CD4-positive, CD25-positive, alpha-beta regulatory T cell (primary cell): ENCODE data around the gene MFAP2. TPM values are rescaled to one million over a fixed set of nuclear protein-coding genes. Genes with fewer than 3 reads are reported as not detected.

Experiments used
- ATAC-seq, 2 donors: fragments of 150-1000 bp; cut with Tn5 transposase; one replicate each; pipeline ENCODE4 v1.10.0; 2021; ENCODE audit warnings: low read depth in 2 of 2, moderate number of reproducible peaks in 2 of 2, moderate library complexity in 1 of 2
- DNase-seq, 3 donors: peaks; one replicate each; pipeline versions ENCODE4 v3.0.0 to v3.0.0-alpha.2; 2012 to 2022; ENCODE audit warnings: mixed read lengths in 1 of 3
- H3K27ac ChIP-seq: one replicate; pipeline ENCODE4 v1.7.0; 2013; ENCODE audit warnings: mild to moderate bottlenecking, low read length; ENCODE audit not compliant: insufficient read depth, poor library complexity, severe bottlenecking
- H3K27me3 ChIP-seq: one replicate; pipeline ENCODE4 v1.7.0; 2013; ENCODE audit warnings: low read length; ENCODE audit not compliant: control insufficient read depth, insufficient read depth
- H3K36me3 ChIP-seq: one replicate; pipeline ENCODE4 v1.7.0; 2013; ENCODE audit warnings: mild to moderate bottlenecking, low read length, moderate library complexity; ENCODE audit not compliant: control insufficient read depth, insufficient read depth
- H3K4me1 ChIP-seq: 2 replicates; pipeline ENCODE4 v1.7.0; 2013; ENCODE audit warnings: mild to moderate bottlenecking, low read length; ENCODE audit not compliant: insufficient read depth, control insufficient read depth, poor library complexity, severe bottlenecking
- H3K4me3 ChIP-seq: one replicate; pipeline ENCODE4 v1.7.0; 2013; ENCODE audit warnings: low read depth, mild to moderate bottlenecking, low read length, moderate library complexity
- H3K9me3 ChIP-seq, 2 experiments: 1 replicate in 1 of 2; 2 replicates in 1 of 2; pipeline ENCODE4 v1.7.0; 2013; ENCODE audit warnings: low read length in 2 of 2, mild to moderate bottlenecking in 1 of 2, moderate library complexity in 1 of 2; ENCODE audit not compliant: control insufficient read depth in 2 of 2
- H3K27ac Mint-ChIP-seq, 3 donors: one replicate each; pipeline ENCODE4 v1.8.0; 2020 to 2022; ENCODE audit warnings: mild to moderate bottlenecking in 3 of 3, mixed read lengths in 3 of 3, moderate library complexity in 2 of 3
- H3K27me3 Mint-ChIP-seq: one replicate; pipeline ENCODE4 v1.8.0; 2022; ENCODE audit warnings: mild to moderate bottlenecking, mixed read lengths
- H3K36me3 Mint-ChIP-seq: one replicate; pipeline ENCODE4 v1.8.0; 2020; ENCODE audit warnings: mixed read lengths
- H3K4me1 Mint-ChIP-seq, 4 donors: one replicate each; pipeline ENCODE4 v1.8.0; 2020 to 2022; ENCODE audit warnings: mixed read lengths in 4 of 4, mild to moderate bottlenecking in 1 of 4
- H3K4me3 Mint-ChIP-seq, 4 donors: one replicate each; pipeline ENCODE4 v1.8.0; 2020 to 2022; ENCODE audit warnings: mild to moderate bottlenecking in 4 of 4, mixed read lengths in 4 of 4, moderate library complexity in 3 of 4
- H3K9me3 Mint-ChIP-seq, 7 donors: one replicate each; pipeline ENCODE4 v1.8.0; 2020 to 2022; ENCODE audit warnings: mixed read lengths in 7 of 7, mild to moderate bottlenecking in 3 of 7, moderate library complexity in 2 of 7
- polyA plus RNA-seq, 4 donors: library from polyadenylated mRNA; unstranded; fragments of 300-500 nt; fragmentation: Illumina TruSeq; gene quantifications; one replicate each; pipeline ENCODE4 v1.2.3, GENCODE V29; 2021
- total RNA-seq: library from RNA; stranded (reverse); gene quantifications from one replicate; pipeline ENCODE4 v1.2.3, GENCODE V29; 2022

Gene MFAP2
- total and polyA plus RNA-seq, 5 donors from 2014 or later = not detected

DNA sequence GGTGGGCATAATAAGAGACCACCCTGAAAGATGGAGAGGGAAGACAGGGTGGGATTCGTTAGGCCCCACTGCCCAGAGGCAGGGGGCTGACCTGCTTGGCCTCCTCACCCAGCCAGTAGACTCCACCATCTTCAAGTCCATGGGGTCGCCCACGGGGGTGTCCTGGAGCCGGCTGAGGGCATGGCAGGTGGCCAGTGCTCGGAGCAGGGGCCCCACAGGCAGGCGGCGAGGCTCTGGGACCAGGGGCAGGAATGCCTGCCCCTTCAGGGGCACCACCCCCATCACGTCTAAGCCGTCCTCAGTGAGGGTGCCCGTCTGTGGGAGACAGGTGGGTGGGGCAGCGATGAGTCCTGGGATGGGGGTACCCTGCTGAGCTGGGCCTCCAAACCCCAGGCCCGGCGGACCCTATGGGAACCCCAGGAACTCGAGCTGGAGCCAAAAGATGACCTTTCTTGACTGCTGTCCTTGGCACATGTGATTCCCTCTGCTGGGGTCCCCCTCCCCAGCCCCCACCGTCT, 13.2 kb upstream of the MFAP2 start:
- Mint-ChIP-seq H3K4me3 (no peak overlapping the region), H3K4me1 (peaks cover 0 to under 1% (median 0%) of the 10 kb centered on the region in 4 donors), H3K9me3 (no peaks in the 10 kb centered on the region), H3K36me3 (peaks cover 20% of the 10 kb centered on the region), H3K27ac (no peak overlapping the region), H3K27me3 (no peaks in the 10 kb centered on the region)
- Histone ChIP-seq H3K27me3 (no peaks in the 10 kb centered on the region), H3K4me3 (no peak overlapping the region), H3K27ac (no peak overlapping the region), H3K36me3 (peaks cover 16% of the 10 kb centered on the region), H3K4me1 (no peaks in the 10 kb centered on the region), H3K9me3 (no peaks in the 10 kb centered on the region)
- DNase-seq = no peak
- ATAC-seq = no peak

DNA sequence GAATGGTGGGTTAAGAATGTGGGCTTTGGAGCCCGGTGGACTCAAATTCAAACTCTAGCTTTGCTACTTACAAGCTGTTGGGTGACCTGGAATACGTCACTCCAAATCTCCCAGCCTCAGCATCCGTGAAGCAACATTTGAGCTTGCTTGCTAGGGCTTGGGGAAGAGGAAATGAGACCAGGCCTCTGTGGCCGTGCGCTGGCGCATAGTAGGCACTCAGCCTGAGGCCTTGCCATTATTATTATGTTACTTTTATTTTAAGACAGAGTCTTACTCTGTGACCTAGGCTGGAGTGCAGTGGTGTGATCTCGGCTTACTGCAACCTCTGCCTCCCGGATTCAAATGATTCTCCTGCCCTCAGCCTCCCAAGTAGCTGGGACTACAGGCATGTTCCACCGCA, 12.3 kb upstream of the MFAP2 start:
- no peak for DNase-seq
- Mint-ChIP-seq H3K27me3 (no peaks in the 10 kb centered on the region), H3K27ac (no peak overlapping the region), H3K4me3 (no peak overlapping the region), H3K9me3 (no peaks in the 10 kb centered on the region), H3K4me1 (no peaks in the 10 kb centered on the region), H3K36me3 (peaks cover 16% of the 10 kb centered on the region)
- Histone ChIP-seq H3K36me3 (peaks cover 13% of the 10 kb centered on the region), H3K9me3 (no peaks in the 10 kb centered on the region), H3K27ac (no peak overlapping the region), H3K4me1 (no peaks in the 10 kb centered on the region), H3K27me3 (no peaks in the 10 kb centered on the region), H3K4me3 (no peak overlapping the region)
- ATAC-seq = no peak

DNA sequence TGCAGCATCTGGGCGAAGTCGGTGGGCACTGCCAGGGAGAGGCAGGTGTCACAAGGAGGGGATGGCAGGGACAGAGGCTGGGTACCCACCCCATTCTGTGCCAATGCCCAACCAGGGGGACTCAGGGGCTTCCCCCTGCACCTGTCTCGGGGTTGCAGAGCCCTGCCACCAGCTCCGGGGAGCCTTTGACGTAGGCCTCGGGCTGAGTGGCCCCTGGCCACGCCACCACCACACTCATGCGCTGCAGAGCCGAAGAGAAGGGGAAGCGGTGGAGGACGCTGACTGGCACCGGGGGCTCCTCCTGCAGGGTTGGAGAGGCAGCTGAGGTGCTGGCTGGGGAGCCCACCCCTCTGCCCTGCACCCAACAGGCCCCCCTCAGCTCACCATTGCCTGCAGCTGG, 11.7 kb upstream of the MFAP2 start:
- no peak overlapping the region for H3K4me3 Mint-ChIP-seq
- H3K27ac Mint-ChIP-seq = no peak overlapping the region
- Histone ChIP-seq H3K4me1 (no peaks in the 10 kb centered on the region), H3K4me3 (no peak overlapping the region), H3K9me3 (no peaks in the 10 kb centered on the region), H3K36me3 (peaks cover 16% of the 10 kb centered on the region), H3K27me3 (no peaks in the 10 kb centered on the region), H3K27ac (no peak overlapping the region)
- ATAC-seq (no peak), DNase-seq (no peak)
- H3K4me1 Mint-ChIP-seq = no peaks in the 10 kb centered on the region
- H3K27me3 Mint-ChIP-seq = no peaks in the 10 kb centered on the region
- H3K36me3 Mint-ChIP-seq = peaks cover 16% of the 10 kb centered on the region
- H3K9me3 Mint-ChIP-seq = no peaks in the 10 kb centered on the region

DNA sequence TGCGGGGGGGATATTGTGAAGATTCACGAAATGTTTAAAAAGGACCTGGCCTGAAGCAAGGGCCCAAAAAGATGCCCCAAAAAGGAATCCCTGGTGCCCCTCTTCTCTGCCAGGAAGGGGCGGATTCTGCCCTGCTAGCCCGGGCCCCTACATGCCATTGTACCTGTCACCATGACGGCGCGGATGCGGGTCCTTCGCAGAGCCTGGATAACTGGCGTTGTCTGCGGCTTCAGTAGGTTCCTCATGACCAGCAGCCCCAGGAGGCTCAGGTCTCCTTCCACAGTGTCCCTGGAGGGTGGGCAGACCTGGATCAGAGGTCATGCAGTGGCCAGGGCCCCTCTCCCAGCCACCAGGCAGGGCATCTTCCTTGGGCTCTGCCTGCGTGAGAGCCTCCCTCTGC, 11.2 kb upstream of the MFAP2 start:
- Mint-ChIP-seq H3K4me3 (no peak overlapping the region), H3K27me3 (no peaks in the 10 kb centered on the region), H3K36me3 (peaks cover 16% of the 10 kb centered on the region), H3K27ac (no peak overlapping the region), H3K4me1 (no peaks in the 10 kb centered on the region), H3K9me3 (no peaks in the 10 kb centered on the region)
- ATAC-seq (no peak), DNase-seq (no peak)
- H3K4me1 ChIP-seq = no peaks in the 10 kb centered on the region
- no peaks in the 10 kb centered on the region for H3K9me3 ChIP-seq
- no peaks in the 10 kb centered on the region for H3K27me3 ChIP-seq
- H3K4me3 ChIP-seq = no peak overlapping the region
- H3K27ac ChIP-seq = no peak overlapping the region
- H3K36me3 ChIP-seq = peaks cover 14% of the 10 kb centered on the region

DNA sequence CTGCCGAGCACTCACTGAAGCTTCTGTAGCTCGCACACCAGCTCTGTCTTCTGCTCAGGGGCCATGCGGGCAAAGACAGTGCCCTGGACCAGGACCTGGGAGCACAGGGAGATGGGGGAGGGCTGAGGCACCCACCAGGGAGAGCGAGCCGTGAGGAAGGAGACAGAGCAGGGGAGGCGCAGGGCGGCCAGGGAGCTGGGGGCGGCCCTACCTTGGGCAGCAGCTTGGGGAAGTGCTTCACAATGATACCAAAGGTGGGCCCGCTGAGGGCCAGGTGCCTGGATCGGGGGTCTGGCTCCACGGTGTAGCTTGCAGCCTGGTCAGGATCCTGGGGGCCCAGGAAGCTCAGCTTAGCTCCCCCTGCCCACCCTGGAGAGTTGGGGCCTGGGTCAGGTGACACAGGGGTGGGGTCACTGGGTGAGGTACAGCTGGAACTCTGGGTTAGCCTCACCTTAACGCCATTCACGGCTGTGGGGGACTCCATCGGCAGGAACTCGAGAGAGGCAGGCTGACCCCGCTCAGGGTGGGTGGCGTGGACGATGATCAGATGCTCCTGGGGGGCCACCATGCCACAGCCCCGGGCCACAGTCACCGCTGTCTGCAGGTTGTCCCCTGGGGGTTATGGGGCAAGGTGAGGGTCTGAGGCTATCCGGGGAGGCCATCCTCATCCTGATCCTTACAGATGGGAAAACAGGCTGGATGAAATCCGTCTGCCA, 9.4 kb upstream of the MFAP2 start:
- H3K27ac ChIP-seq = no peak overlapping the region
- peaks cover 15% of the 10 kb centered on the region for H3K36me3 Mint-ChIP-seq
- H3K27me3 Mint-ChIP-seq = no peaks in the 10 kb centered on the region
- H3K4me3 Mint-ChIP-seq = no peak overlapping the region
- no peak for DNase-seq
- H3K4me1 Mint-ChIP-seq = no peaks in the 10 kb centered on the region
- ATAC-seq = no peak
- H3K27ac Mint-ChIP-seq = no peak overlapping the region
- no peaks in the 10 kb centered on the region for H3K27me3 ChIP-seq
- no peaks in the 10 kb centered on the region for H3K9me3 ChIP-seq
- H3K9me3 Mint-ChIP-seq = no peaks in the 10 kb centered on the region
- no peaks in the 10 kb centered on the region for H3K4me1 ChIP-seq
- H3K4me3 ChIP-seq = no peak overlapping the region
- H3K36me3 ChIP-seq = peaks cover 15% of the 10 kb centered on the region

DNA sequence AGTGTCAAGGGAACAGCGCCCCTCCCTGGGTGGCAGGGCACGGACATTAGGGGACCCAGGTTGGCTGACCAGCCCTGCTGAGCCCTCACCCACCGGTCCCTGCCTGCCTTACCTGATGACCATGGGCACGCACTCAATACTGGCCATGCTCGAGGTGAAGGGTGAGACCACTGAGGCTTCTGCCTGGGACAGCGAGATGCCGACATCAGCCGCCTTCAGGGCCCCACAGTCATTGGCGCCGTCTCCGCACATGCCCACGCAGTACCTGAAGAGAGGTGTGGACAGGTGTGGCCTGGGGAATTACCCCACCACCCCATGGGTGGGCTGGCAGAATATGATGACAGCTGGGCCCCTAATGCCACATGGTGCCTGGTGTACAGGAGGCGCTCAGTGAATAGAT, 7.8 kb upstream of the MFAP2 start:
- H3K4me3 ChIP-seq = no peak overlapping the region
- H3K27ac Mint-ChIP-seq = no peak overlapping the region
- H3K27me3 Mint-ChIP-seq = peaks cover 3% of the 10 kb centered on the region
- H3K9me3 Mint-ChIP-seq = no peaks in the 10 kb centered on the region
- DNase-seq (no peak), ATAC-seq (no peak)
- peaks cover 15% of the 10 kb centered on the region for H3K36me3 Mint-ChIP-seq
- no peaks in the 10 kb centered on the region for H3K27me3 ChIP-seq
- no peaks in the 10 kb centered on the region for H3K9me3 ChIP-seq
- no peak overlapping the region for H3K27ac ChIP-seq
- no peak overlapping the region for H3K4me3 Mint-ChIP-seq
- no peaks in the 10 kb centered on the region for H3K4me1 ChIP-seq
- H3K4me1 Mint-ChIP-seq = no peaks in the 10 kb centered on the region
- H3K36me3 ChIP-seq = peaks cover 15% of the 10 kb centered on the region

DNA sequence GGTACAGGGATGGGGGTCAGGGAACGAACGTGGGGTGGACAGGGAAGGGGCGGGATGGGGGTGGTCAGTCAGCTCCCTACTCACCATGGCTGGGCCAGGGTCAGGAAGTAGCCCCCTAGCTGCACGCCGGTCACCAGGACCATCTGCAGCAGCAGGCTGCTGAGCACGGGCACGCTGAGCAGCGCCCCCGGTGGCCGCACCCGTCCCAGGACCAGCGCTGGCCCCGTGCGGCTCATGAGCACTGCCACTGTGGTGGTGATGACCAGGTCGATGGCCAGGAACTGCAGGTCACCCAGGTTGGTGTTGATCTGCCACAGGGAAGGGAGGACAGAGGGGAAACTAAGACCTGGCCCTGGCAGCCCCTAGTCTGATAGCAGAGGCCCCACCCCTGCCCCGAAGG, 6.5 kb upstream of the MFAP2 start:
- Histone ChIP-seq H3K36me3 (peaks cover 15% of the 10 kb centered on the region), H3K27ac (no peak overlapping the region), H3K9me3 (no peaks in the 10 kb centered on the region), H3K4me3 (no peak overlapping the region), H3K27me3 (no peaks in the 10 kb centered on the region), H3K4me1 (no peaks in the 10 kb centered on the region)
- no peaks in the 10 kb centered on the region for H3K9me3 Mint-ChIP-seq
- no peak overlapping the region for H3K27ac Mint-ChIP-seq
- no peak for ATAC-seq
- H3K4me1 Mint-ChIP-seq = no peaks in the 10 kb centered on the region
- H3K4me3 Mint-ChIP-seq = no peak overlapping the region
- H3K27me3 Mint-ChIP-seq = peaks cover 6% of the 10 kb centered on the region
- no peak for DNase-seq
- H3K36me3 Mint-ChIP-seq = peaks cover 15% of the 10 kb centered on the region

DNA sequence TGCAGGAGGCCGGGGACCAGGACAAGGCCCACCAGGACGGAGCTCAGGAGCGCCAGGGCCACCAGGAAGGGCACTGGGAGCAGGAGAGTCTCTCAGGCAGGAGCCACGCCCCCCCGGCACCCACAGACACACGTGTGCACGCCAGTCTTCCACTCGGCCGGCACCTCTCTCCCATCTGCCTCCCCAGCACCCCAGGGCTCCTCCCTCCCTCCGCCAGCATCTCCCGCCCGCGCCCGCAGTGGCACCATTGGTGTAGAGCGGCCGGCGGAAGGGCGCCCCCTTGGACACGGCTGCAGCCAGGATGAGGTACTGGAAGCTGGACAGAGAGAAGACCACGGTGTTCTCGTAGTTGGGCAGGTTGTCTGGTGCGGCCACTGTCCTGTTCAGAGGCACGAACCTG, 6.1 kb upstream of the MFAP2 start:
- H3K9me3 Mint-ChIP-seq = no peaks in the 10 kb centered on the region
- H3K4me1 Mint-ChIP-seq = peaks cover 0 to under 1% (median 0%) of the 10 kb centered on the region in 4 donors

More for the DNA sequence above, 6.1 kb upstream of the MFAP2 start:
- Histone ChIP-seq H3K9me3 (no peaks in the 10 kb centered on the region), H3K4me3 (no peak overlapping the region), H3K27me3 (no peaks in the 10 kb centered on the region), H3K27ac (no peak overlapping the region), H3K36me3 (peaks cover 15% of the 10 kb centered on the region), H3K4me1 (no peaks in the 10 kb centered on the region)
- Mint-ChIP-seq H3K27me3 (peaks cover 7% of the 10 kb centered on the region), H3K4me3 (no peak overlapping the region), H3K36me3 (peaks cover 15% of the 10 kb centered on the region), H3K27ac (no peak overlapping the region)
- DNase-seq = no peak
- no peak for ATAC-seq
